GM21528 (cell line): ENCODE measurements around the gene PITPNC1.
"Not testable (repeated sequence)": the region's sequence is repeated elsewhere in the genome, so short reads cannot be mapped to it uniquely, and the experiment has no call there.

Experiments
- ATAC-seq: cut with Tn5 transposase; IDR thresholded peaks from one replicate; pipeline ENCODE4 v1.9.1; 2021; ENCODE audit warnings: mild to moderate bottlenecking, moderate library complexity; ENCODE audit not compliant: unreplicated experiment, low FRiP score

The PITPNC1 gene

GRCh38 chr17:67452681-67453554 is 75.8 kb downstream of the PITPNC1 start:
- peak; percentile 59 for ATAC-seq

GRCh38 chr17:67456103-67456502 is 79.0 kb downstream of the PITPNC1 start:
- ATAC-seq: no peak

- ATAC-seq: no peak
Observed at GRCh38 chr17:67456889-67457288, 79.8 kb downstream of the PITPNC1 start.

GRCh38 chr17:67458203-67458602 is 81.1 kb downstream of the PITPNC1 start:
- ATAC-seq: no peak

DNA sequence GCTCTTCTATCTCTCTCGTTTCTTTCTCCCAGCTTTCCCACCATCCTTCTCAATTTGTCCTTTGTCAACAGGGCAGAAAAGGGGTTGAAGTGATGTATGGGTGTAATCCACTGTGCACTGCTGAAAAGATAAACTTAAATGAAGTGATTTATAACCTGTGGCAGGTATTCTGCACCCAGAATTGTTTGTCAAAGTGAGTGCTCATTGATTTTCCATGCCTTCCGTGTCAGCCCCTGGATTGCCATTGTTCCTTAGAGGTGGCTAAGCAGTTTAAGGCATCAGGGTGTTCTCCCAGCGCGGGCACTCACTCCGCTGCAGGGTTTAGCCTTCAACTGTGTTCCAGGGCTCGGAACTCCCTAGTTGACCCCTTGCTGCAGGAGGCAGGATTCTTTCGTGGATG is 82.9 kb downstream of the PITPNC1 start:
- ATAC-seq: no peak

GRCh38 chr17:67461228-67461780 is 84.2 kb downstream of the PITPNC1 start:
- no peak for ATAC-seq

DNA sequence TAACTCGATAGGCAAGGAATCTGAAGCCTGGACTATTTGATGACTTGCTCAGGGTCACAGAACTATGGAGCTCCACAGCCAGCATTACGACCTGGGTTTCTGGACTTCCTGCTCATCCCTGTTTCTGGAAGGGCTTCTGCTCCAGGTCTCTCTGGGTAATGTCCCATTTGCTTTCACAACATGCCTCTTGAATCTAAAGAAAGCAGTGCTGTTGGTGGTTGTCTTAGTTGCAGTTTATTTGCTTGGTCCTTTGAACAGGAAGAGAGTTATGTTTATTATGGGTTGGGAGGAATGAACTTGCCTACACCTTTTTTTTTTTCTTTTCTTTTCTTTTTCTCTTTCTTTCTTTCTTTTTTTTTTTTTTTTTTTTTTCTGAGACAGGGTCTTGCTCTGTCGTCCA is 84.8 kb downstream of the PITPNC1 start:
- no peak for ATAC-seq

- ATAC-seq: no peak
Observed at GRCh38 chr17:67466251-67466796, 89.2 kb downstream of the PITPNC1 start.

GRCh38 chr17:67467500-67468455 is 90.7 kb downstream of the PITPNC1 start:
- ATAC-seq: no peak

GRCh38 chr17:67469208-67469980 is 92.3 kb downstream of the PITPNC1 start:
- no peak for ATAC-seq

DNA sequence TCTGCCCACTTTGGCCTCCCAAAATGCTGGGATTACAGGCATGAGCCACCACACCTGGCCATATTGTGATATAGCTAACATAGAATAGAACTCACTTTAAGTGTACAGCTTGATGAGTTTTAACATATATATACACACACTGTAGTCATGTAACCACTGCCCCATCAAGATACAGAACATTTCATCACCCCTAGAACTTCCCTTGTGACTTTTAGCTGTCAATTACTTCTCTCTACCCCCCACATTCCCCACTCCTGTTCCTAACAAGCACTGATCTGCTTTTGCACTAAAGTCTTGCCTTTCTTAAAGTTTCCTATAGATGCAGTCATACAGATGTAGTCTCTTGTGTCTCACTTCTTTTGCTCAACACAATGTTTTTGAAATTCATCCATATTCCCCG is 93.1 kb downstream of the PITPNC1 start:
- no peak for ATAC-seq

- ATAC-seq: no peak
Observed at GRCh38 chr17:67471118-67471517, 94.0 kb downstream of the PITPNC1 start.

- not testable (repeated sequence) for ATAC-seq
Observed at GRCh38 chr17:67472606-67473005, 95.5 kb downstream of the PITPNC1 start.

DNA sequence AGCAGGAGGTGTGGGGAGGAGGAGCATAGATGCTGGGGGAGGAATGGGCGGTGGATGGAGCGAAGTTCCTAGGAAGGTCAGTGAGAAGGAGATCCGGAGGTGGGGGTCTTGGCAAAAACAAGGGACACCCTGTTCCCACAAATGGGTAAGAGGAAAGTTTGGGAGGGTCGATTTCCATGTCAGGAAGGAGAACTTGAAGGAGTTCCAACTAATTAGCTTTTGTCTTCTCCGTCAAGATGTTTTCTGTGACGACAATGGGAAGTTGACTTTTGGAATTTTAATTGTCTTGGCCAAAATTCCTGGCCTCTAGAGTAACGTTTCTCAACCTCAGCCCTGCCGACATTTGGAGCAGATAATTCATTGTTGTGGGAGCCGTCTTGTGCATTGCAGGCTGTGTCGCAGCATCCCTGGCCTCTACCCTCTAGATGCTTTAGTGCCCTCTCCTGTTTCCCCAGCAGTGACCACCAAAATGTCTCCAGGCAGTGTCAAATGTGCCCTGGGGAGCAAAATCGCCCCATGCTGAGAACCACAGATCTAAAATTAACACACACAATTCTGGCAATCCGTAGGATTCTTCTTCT is 97.1 kb downstream of the PITPNC1 start:
- ATAC-seq: no peak

DNA sequence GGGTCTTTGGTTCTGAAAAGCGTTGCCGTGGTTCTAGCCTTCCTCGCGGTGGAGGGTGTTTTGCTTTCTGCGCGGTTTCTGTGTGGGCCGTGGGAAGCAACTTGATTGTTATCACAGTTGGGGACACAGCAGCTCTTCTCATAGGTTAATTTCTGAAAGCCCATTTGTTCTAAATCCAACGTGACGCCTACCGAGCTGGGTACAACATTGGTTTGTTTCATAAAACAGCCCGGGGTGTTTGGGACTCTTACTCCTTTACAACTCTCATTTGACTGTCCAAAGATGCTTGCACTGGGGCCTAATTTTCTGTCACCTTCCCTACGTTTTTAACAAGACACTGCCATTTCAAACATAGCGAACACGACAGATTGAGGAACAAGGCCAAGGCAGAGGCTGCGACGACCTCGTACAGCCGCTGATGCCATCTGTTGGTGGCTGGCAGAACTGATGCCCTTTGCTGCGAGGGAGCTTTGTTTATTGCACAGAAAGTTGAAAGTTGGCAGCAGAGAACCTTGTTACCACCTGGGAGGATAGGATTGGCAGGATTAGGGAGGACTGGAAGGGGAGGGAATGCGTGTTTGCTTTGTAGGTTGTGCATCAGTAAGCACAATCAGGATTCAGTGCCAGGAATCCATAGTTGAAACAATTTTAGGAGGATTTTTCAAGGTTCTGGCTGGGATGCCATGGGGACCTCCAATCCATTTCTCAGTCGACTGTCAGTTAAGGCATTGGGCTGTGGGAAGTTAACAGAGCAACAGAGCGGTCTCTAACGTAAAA is 98.3 kb downstream of the PITPNC1 start:
- peak; percentile 70 for ATAC-seq

DNA sequence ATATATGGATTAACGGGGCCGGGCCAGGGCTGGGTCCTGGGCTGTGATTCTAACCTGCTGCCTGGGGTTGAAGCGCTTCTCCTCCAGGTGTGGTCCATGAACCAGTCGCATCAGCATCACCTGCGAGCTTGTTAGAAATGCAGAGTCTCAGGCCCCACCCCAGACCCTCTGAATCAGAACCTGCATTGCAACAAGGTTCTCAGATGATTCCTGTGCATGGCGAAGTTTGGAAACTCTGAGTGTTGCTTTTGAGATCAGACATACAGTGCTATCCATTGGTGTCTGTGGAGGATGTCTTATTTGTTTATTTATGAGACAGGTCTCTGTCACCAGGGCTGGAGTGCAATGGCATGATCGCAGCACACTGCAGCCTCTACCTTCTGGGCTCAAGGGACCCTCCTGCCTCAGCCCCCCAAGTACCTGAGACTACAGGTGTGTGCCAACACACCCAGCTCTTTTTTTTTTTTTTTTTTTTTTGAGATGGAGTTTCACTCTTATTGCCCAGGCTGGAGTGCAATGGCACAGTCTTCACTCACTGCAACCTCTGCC is 99.8 kb downstream of the PITPNC1 start:
- ATAC-seq: no peak

GRCh38 chr17:67477687-67478086 is 100.6 kb downstream of the PITPNC1 start:
- no peak for ATAC-seq

GRCh38 chr17:67478401-67479041 is 101.4 kb downstream of the PITPNC1 start:
- no peak for ATAC-seq
